ENCODE data around the gene NANOGP8.

DNA sequence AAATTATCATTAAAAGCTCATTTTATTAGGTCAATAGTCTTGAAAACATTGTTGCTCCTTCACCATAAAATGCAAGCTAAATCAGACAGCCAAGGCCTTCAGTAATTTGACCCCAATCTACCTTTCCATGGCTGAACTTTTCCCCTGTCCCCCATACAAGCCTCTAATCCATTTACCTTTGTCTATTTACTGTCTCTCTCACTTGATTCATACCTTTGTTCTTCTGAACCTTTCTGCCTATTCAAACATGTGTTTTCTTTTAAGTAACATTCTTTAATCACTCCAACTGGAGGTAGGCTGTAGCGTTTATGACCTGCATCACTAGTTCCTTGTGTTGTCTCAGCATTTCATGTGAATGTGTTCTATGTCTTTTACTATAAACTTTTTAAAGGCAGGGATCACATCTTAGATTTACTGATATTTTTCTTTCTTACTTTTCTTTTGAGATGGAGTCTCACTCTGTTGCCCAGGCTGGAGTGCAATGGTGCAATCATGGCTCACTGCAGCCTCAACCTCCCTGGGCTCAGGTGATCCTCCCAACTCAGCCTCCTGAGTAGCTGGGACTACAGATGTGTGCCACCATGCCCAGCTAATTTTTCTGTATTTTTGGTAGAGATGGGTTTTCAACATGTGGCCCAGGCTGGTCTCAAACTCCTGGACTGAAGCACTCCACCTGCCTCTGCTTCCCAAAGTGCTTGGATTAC, 5.2 kb upstream of the NANOGP8 start:
- TF ChIP-seq, protein P1, sequence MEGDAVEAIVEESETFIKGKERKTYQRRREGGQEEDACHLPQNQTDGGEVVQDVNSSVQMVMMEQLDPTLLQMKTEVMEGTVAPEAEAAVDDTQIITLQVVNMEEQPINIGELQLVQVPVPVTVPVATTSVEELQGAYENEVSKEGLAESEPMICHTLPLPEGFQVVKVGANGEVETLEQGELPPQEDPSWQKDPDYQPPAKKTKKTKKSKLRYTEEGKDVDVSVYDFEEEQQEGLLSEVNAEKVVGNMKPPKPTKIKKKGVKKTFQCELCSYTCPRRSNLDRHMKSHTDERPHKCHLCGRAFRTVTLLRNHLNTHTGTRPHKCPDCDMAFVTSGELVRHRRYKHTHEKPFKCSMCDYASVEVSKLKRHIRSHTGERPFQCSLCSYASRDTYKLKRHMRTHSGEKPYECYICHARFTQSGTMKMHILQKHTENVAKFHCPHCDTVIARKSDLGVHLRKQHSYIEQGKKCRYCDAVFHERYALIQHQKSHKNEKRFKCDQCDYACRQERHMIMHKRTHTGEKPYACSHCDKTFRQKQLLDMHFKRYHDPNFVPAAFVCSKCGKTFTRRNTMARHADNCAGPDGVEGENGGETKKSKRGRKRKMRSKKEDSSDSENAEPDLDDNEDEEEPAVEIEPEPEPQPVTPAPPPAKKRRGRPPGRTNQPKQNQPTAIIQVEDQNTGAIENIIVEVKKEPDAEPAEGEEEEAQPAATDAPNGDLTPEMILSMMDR (IDR thresholded peaks at IDR 0.05), result no peak
- no peak for TF ChIP-seq POLR2A (IDR thresholded peaks at IDR 0.05)

Data from testis (tissue), 2 donors.